Coronary artery (tissue), 2 donors: ENCODE results near the gene MAGEA9.
"Not testable (repeated sequence)": the region's sequence is repeated elsewhere in the genome, so short reads cannot be mapped to it uniquely, and the experiment has no call there.

Source experiments
- DNase-seq: peaks from one replicate; pipeline ENCODE4 v3.0.0-alpha.2; 2017; ENCODE audit warnings: low spot score
- H3K27ac ChIP-seq, 2 donors: fragments of 200-600 bp; sonication (generic); one replicate each; pipeline ENCODE4 v1.5.1; 2016 to 2019
- H3K4me3 ChIP-seq: fragments of 200-600 bp; sonication (generic); 2 replicates; pipeline ENCODE4 v1.5.1; 2016; ENCODE audit warnings: mild to moderate bottlenecking, moderate library complexity
- TF ChIP-seq, protein P1 (sequence below): fragments of 200-600 bp; sonication (generic); IDR thresholded peaks from one replicate; pipeline ENCODE4 v1.5.1; 2019; ENCODE audit warnings: antibody characterized with exemption

The MAGEA9 gene, protein sequence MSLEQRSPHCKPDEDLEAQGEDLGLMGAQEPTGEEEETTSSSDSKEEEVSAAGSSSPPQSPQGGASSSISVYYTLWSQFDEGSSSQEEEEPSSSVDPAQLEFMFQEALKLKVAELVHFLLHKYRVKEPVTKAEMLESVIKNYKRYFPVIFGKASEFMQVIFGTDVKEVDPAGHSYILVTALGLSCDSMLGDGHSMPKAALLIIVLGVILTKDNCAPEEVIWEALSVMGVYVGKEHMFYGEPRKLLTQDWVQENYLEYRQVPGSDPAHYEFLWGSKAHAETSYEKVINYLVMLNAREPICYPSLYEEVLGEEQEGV

DNA sequence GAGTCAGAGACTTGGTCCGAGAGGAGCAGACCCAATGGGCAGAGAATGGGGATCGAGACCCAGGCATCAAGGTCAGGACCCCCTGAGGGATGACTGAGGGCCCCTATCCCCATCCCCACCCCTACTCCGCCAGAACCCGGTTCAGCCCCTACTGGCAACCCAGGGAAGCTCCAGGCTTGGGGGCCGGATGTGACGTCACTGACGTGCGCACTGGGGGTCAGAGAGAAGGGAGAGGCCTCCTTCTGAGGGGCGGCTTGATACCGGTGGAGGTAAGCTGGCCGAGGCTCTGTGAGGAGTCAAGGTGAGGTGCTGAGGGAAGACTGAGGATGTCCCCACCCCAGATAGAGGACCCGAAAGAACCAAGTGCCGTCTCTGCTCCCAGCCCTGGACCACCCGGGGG is at the start of gene MAGEA9:
Gene MAGEA9 (plus strand): TSS at position 204 of the 400 bp plus-strand sequence. CDS start 4,281 bp downstream, outside the sequence.
- not testable (repeated sequence) for H3K4me3 ChIP-seq, DNase-seq, H3K27ac ChIP-seq

DNA sequence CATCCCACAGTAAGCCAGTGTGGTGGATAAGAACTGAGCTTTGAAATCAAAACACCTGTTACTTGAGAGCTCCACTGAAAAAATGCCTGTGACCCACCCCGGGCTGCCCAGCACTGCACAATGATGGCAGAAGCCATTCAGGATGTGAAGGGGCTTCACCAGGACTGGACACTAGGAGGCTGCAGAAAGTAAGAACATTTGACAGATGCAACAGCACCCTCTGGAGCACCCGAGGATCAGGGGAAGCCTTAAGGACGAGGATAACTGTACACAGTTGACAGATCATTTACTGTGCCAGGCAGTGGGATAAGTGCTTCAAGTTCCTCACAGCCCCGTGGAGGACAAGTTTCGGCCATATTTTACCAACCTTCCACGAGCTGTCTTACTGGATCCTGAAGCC is 39.5 kb upstream of the MAGEA9 start:
- H3K27ac ChIP-seq, DNase-seq: not testable (repeated sequence)

DNA sequence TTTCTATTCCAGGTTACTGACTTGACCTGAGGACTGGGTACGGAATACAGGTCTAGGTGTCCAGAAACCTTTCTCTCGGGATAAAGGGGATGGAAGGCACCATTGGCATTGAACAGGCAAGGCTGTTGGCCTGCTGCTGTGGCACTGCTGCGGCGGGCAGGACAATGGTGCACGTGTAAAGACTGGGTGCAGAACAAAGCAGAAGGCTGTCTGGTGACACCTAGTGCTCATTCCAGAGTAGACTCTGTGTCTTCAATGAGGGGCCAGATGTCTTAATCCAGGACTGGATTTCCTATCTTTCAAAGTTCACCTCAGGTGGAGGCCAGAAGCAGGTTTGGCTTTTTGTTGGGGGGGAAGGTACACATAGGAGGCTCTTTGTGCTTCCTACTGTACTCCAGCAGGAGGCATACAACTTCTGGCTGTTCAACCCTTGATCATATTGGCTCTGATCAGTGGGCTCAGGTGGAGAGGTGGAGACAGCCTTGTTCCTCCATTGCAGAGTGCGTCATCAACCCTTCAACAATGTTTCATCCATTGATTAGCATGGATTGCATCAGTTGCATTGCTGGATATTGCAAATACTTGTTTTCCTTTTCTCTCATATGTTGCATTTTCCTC is 35.2 kb upstream of the MAGEA9 start:
- not testable (repeated sequence) for DNase-seq, H3K27ac ChIP-seq, H3K4me3 ChIP-seq

More for the DNA sequence above, 39.5 kb upstream of the MAGEA9 start:
- H3K4me3 ChIP-seq: not testable (repeated sequence)

DNA sequence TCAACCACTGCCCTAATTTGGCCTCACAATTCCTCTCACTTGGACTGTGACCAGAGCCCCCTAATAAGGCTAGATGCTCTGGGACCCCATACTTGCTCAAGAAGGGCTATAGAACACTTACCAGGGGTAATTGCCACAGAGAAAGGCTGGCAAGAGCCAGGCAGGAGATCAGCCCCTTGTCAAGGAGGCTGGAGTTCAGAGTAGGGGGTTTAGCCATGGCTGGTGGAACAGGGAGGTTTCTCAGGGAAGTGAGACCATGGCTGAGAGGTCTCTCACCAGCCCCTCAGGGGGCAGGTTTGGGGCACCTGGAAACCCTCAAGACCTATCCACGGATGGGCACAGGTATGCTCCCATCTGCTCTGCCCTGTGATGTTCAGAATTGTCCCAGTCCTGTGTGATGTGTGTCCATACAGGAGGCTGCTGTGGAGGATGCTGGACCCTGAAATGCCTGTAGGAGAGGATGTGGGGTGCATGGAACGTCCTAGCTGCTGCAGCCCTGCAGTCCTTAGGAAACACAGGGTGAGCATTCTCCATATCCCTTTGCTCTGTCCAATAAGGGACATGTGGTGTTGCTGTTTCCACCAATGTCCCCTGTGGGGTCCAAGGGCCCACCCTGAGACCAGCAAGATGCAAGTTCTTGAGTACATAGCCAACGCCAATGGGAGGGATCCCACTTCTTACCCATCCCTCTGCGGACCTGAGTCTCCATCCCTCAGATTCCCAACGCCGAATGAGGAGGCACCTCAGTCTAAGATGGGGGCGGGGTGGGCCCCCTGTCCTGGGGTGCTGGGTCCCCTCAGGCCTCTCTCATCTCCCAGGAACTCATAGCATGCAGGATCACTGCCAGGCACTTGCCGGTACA is 24.3 kb upstream of the MAGEA9 start:
- Histone ChIP-seq H3K27ac (no peak overlapping the region), H3K4me3 (no peak overlapping the region)
- TF ChIP-seq, protein P1, sequence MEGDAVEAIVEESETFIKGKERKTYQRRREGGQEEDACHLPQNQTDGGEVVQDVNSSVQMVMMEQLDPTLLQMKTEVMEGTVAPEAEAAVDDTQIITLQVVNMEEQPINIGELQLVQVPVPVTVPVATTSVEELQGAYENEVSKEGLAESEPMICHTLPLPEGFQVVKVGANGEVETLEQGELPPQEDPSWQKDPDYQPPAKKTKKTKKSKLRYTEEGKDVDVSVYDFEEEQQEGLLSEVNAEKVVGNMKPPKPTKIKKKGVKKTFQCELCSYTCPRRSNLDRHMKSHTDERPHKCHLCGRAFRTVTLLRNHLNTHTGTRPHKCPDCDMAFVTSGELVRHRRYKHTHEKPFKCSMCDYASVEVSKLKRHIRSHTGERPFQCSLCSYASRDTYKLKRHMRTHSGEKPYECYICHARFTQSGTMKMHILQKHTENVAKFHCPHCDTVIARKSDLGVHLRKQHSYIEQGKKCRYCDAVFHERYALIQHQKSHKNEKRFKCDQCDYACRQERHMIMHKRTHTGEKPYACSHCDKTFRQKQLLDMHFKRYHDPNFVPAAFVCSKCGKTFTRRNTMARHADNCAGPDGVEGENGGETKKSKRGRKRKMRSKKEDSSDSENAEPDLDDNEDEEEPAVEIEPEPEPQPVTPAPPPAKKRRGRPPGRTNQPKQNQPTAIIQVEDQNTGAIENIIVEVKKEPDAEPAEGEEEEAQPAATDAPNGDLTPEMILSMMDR: no peak
- DNase-seq: no peak

DNA sequence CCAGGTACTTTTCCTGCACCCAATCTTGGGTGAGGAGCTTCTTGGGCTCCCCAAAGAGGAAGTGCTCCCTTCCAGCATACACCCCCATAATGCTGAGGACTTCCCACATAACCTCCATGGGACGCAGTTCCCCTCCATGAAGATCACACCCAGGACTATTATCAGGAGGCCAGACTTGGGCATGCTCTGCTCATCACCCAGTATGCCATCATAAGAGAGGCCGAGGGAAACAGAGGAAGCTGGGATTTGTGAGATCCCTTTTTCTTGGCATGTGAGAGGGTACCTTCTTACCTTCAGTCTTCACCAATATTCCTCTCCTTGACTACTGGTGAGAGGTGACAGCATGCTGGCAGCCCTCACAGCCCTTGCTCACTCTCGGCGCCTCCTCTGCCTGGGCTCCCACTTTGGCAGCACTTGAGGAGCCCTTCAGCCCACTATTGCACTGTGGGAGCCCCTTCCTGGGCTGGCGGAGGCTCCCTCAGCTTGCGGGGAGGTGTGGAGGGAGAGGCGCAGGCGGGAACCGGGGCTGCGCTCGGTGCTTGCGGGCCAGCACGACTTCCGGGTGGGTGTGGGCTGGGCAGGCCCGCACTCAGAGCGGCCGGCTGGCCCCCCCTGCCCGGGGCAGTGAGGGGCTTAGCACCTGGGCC is 23.5 kb upstream of the MAGEA9 start:
- DNase-seq: peak; percentile 41
- H3K4me3 ChIP-seq: no peak overlapping the region
- TF ChIP-seq, protein P1: no peak
- no peak overlapping the region for H3K27ac ChIP-seq

DNA sequence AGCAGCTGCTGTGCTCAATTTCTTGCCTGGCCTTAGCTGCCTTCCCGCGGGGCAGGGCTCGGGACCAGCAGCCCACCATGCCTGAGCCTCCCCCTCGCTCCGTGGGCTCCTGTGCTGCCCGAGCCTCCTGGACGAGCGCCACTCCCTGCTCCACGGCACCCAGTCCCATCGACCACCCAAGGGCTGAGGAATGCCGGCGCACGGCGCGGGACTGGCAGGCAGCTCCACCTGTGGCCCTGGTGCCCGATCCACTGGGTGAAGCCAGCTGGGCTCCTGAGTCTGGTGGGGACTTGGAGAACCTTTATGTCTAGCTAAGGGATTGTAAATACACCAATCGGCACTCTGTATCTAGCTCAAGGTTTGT is 23.0 kb upstream of the MAGEA9 start:
- H3K27ac ChIP-seq, H3K4me3 ChIP-seq, DNase-seq: not testable (repeated sequence)

DNA sequence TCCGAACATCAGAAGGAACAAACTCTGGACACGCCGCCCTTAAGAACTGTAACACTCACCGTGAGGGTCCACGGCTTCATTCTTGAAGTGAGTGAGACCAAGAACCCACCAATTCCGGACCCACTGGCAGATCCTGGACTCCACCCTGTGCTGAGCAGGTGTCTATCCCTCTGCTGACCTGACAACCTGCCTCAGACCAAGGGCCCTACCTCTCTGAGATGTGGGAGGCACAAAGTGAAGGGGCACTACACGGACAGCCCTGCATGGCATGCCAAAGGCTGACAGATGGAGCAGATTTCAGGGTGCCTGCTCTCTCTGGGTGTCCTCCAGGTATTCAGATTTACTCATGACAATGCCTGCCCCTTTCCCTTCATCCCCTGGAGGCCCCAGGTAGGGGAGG is 21.9 kb upstream of the MAGEA9 start:
- TF ChIP-seq, protein P1: no peak
- Histone ChIP-seq H3K4me3 (no peak overlapping the region), H3K27ac (no peak overlapping the region)
- peak; percentile 43 for DNase-seq

DNA sequence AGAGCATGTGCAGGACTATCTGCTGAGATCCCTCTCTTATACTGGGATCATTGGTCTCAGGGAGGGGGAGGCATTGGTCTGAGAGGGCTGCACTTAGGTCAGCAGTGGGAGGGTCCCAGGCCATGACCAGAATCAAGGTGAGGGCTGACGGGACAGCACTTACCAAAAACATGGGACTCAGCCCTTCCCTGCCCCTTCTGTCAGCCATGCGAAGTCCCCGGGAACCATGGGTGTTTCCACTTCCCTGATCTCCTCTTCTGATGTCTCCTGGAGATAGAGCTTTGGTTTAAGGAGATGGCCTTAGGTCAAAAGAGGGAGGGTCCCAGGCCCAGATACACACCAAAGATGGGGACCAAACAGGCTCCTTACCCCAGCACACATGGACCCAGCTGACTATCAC is 20.8 kb upstream of the MAGEA9 start:
- Histone ChIP-seq H3K27ac (no peak overlapping the region), H3K4me3 (no peak overlapping the region)
- TF ChIP-seq, protein P1: no peak
- peak; percentile 53 for DNase-seq

DNA sequence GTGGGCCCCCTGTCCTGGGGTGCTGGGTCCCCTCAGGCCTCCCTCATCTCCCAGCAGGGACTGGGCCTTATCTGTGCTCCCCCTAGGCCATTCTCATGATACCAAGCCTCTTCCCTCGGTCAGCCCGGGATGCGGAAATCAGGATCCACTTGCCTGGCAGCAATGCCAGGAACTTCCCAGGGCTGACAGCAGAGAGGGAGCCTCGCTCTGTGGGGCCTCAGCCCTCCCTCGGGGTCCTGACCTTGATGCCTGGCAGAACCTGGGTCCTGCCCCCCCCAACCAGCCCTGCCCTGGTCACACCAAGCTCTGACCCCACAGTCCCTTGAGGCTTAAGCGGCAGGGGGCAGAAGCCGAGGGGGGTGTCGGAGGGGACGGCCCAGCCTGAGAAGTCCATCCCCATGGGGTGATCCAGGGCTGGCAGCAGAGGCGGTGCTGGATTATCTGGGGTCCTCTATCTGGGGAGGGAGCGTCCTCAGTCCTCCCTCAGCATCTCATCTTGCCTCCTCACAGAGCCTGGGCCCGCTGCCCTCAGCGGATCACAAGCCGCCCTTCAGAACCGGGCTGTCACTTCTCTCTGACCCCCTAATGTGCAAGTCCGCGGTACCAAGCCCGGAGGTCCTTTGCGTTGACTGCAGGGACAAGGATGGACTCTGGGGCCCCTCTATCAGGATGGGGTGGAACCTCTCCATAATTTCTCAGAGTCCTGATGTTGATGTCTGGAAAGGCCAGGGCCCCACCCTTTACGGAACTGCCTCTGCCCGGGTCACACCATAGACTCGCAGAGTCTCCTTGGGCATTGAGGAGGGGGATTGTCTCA is 19.7 kb upstream of the MAGEA9 start:
- DNase-seq: peak; percentile 41
- not testable (repeated sequence) for H3K4me3 ChIP-seq, H3K27ac ChIP-seq
